Fibroblast of upper back skin (primary cell): ENCODE measurements around the gene DHX32.

Source experiments
- DNase-seq: peaks from one replicate; pipeline ENCODE4 v3.0.0-alpha.2; 2013

The DHX32 gene

GRCh38 chr10:125801574-125801973 is 79.5 kb downstream of the DHX32 start:
- no peak for DNase-seq

- DNase-seq: no peak
Observed at GRCh38 chr10:125799451-125800182, 81.5 kb downstream of the DHX32 start.

- no peak for DNase-seq
Observed at GRCh38 chr10:125797994-125798662, 83.0 kb downstream of the DHX32 start.

- no peak for DNase-seq
Observed at GRCh38 chr10:125797424-125797823, 83.7 kb downstream of the DHX32 start.

GRCh38 chr10:125795637-125796190 is 85.4 kb downstream of the DHX32 start:
- DNase-seq: no peak

- no peak for DNase-seq
Observed at GRCh38 chr10:125795128-125795527, 86.0 kb downstream of the DHX32 start.

- no peak for DNase-seq
Observed at GRCh38 chr10:125792342-125793300, 88.5 kb downstream of the DHX32 start.

- DNase-seq: no peak
Observed at GRCh38 chr10:125788156-125789034, 92.7 kb downstream of the DHX32 start.
